HL-60 (cell line): Measurements from ENCODE around the gene PTTG2.

ENCODE experiments used
- DNase-seq, 2 experiments: peaks; one replicate each; pipeline ENCODE4 v3.0.0-alpha.2; 2010 to 2020; ENCODE audit warnings: low read depth in 1 of 2, low spot score in 1 of 2
- H3K27ac ChIP-seq: fragments of 250-450 bp; sonication (Bioruptor Pico); replicated peaks from 2 replicates; pipeline ENCODE4 v1.5.1; 2020; ENCODE audit warnings: mild to moderate bottlenecking, moderate library complexity
- H3K27me3 ChIP-seq: fragments of 250-450 bp; sonication (Bioruptor Pico); 2 replicates; pipeline ENCODE4 v1.5.1; 2021; ENCODE audit warnings: mild to moderate bottlenecking, moderate library complexity; ENCODE audit not compliant: insufficient read depth, poor library complexity, severe bottlenecking
- H3K4me3 ChIP-seq: replicated peaks from 2 replicates; pipeline ENCODE4 v1.5.1; 2011; ENCODE audit warnings: mild to moderate bottlenecking, control low read depth, low read length; ENCODE audit not compliant: insufficient read depth
- CTCF ChIP-seq: IDR thresholded peaks from one replicate; pipeline ENCODE4 v1.5.1; 2011; ENCODE audit warnings: low read length, control low read depth, inconsistent platforms; ENCODE audit not compliant: insufficient read depth
- GABPA ChIP-seq: IDR thresholded peaks from 2 replicates; pipeline ENCODE4 v1.6.1; 2012; ENCODE audit warnings: low read depth
- POLR2AphosphoS5 ChIP-seq: IDR thresholded peaks from 2 replicates; pipeline ENCODE4 v1.6.1; 2012; ENCODE audit warnings: low read depth
- SPI1 ChIP-seq: IDR thresholded peaks from 2 replicates; pipeline ENCODE4 v1.6.1; 2012; ENCODE audit warnings: low read depth, mild to moderate bottlenecking, borderline replicate concordance
- TF ChIP-seq, protein P1 (sequence below): IDR thresholded peaks from 2 replicates; pipeline ENCODE4 v1.6.1; 2012; ENCODE audit warnings: low read depth; ENCODE audit not compliant: insufficient replicate concordance

Gene PTTG2

GRCh38 chr4:38009421-38009820, 49.2 kb downstream of the PTTG2 start:
- no peak for DNase-seq
- Histone ChIP-seq H3K27me3 (no peaks in the 10 kb centered on the region), H3K4me3 (no peak overlapping the region), H3K27ac (no peak overlapping the region)
- TF ChIP-seq, protein P1, sequence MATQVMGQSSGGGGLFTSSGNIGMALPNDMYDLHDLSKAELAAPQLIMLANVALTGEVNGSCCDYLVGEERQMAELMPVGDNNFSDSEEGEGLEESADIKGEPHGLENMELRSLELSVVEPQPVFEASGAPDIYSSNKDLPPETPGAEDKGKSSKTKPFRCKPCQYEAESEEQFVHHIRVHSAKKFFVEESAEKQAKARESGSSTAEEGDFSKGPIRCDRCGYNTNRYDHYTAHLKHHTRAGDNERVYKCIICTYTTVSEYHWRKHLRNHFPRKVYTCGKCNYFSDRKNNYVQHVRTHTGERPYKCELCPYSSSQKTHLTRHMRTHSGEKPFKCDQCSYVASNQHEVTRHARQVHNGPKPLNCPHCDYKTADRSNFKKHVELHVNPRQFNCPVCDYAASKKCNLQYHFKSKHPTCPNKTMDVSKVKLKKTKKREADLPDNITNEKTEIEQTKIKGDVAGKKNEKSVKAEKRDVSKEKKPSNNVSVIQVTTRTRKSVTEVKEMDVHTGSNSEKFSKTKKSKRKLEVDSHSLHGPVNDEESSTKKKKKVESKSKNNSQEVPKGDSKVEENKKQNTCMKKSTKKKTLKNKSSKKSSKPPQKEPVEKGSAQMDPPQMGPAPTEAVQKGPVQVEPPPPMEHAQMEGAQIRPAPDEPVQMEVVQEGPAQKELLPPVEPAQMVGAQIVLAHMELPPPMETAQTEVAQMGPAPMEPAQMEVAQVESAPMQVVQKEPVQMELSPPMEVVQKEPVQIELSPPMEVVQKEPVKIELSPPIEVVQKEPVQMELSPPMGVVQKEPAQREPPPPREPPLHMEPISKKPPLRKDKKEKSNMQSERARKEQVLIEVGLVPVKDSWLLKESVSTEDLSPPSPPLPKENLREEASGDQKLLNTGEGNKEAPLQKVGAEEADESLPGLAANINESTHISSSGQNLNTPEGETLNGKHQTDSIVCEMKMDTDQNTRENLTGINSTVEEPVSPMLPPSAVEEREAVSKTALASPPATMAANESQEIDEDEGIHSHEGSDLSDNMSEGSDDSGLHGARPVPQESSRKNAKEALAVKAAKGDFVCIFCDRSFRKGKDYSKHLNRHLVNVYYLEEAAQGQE = no peak
- TF ChIP-seq GABPA (no peak), POLR2AphosphoS5 (no peak), CTCF (no peak), SPI1 (no peak)

GRCh38 chr4:38009949-38010348, 49.8 kb downstream of the PTTG2 start:
- no peaks in the 10 kb centered on the region for H3K27me3 ChIP-seq
- no peak for DNase-seq
- H3K27ac ChIP-seq = no peak overlapping the region
- TF ChIP-seq POLR2AphosphoS5 (no peak), CTCF (no peak), SPI1 (no peak)
- TF ChIP-seq, protein P1 = no peak
- H3K4me3 ChIP-seq = no peak overlapping the region
